ENCODE results near the gene RAB36.

- TF ChIP-seq POLR2A (IDR thresholded peaks at IDR 0.05) = no peak
- TF ChIP-seq, protein P1, sequence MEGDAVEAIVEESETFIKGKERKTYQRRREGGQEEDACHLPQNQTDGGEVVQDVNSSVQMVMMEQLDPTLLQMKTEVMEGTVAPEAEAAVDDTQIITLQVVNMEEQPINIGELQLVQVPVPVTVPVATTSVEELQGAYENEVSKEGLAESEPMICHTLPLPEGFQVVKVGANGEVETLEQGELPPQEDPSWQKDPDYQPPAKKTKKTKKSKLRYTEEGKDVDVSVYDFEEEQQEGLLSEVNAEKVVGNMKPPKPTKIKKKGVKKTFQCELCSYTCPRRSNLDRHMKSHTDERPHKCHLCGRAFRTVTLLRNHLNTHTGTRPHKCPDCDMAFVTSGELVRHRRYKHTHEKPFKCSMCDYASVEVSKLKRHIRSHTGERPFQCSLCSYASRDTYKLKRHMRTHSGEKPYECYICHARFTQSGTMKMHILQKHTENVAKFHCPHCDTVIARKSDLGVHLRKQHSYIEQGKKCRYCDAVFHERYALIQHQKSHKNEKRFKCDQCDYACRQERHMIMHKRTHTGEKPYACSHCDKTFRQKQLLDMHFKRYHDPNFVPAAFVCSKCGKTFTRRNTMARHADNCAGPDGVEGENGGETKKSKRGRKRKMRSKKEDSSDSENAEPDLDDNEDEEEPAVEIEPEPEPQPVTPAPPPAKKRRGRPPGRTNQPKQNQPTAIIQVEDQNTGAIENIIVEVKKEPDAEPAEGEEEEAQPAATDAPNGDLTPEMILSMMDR (IDR thresholded peaks at IDR 0.05) = no peak
Observed at GRCh38 chr22:23161029-23161428, 15.8 kb downstream of the RAB36 start.

Measured in lower leg skin (tissue), 3 donors.